ENCODE data around the gene SPACDR. TPM values are rescaled to one million over a fixed set of nuclear protein-coding genes. Genes with fewer than 3 reads are reported as not detected.

The SPACDR gene
- polyA plus RNA-seq, 1 donor from 2014 or later, result not detected

DNA sequence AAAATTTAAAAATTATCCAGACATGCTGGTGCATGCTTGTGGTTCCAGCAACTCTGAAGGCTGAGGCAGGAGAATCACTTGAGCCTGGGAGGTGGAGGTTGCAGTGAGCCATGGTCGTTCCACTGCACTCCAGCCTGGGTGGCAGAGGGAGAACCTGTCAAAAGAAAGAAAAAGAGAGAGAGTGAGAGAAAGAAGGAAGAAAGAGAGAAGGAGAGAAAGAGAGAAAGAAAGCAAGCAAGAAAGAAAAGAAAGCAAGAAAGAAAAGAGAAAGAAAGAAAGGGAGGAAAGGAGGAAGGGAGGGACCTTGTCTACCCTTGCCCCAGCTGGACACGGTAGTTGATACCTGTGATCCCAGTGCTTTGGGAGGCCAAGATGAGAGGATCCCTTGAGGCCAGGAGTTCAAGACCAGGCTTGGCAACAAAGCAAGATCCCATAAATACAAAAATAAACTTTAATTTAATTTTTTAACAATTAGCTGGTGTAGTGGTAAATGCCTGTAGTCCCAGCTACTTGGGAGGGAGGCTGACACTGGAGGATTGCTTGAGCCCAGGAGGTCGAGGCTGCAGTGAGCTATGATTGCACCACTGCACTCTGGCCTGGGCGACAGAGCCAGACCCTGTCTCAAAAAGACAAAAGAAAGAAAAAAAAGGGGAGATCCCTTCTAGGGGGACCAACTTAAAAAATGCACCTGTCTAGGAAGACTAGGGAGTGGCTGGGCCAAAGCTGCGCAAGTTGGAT, 28.8 kb upstream of the SPACDR start:
- Histone ChIP-seq H3K9me3 (ENCODE audit: low read length) (no peaks in the 10 kb centered on the region), H3K9me2 (ENCODE audit: insufficient read depth, low read length) (no peaks in the 10 kb centered on the region), H2AFZ (ENCODE audit: low read depth, low read length) (no peak overlapping the region), H3K9ac (ENCODE audit: low read length) (no peak overlapping the region), H3K27ac (ENCODE audit: low read length) (no peak overlapping the region), H3K27me3 (ENCODE audit: insufficient read depth, low read depth, low read length) (no peaks in the 10 kb centered on the region), H3K79me2 (replicated peaks; ENCODE audit: insufficient read depth, low read length) (peaks cover 25% of the 10 kb centered on the region), H3K4me3 (ENCODE audit: low read length) (no peak overlapping the region), H3K36me3 (ENCODE audit: insufficient read depth, low read length) (no peaks in the 10 kb centered on the region), H4K20me1 (ENCODE audit: insufficient read depth) (no peaks in the 10 kb centered on the region), H3K4me2 (ENCODE audit: low read length) (no peak overlapping the region), H3F3A (ENCODE audit: insufficient read depth, low read length, poor library complexity, severe bottlenecking) (no peaks in the 10 kb centered on the region)
- TF ChIP-seq EP300 (conservative IDR thresholded peaks at IDR 0.05; ENCODE audit: poor library complexity, severe bottlenecking) (no peak), SMC3 (conservative IDR thresholded peaks at IDR 0.05; ENCODE audit: poor library complexity) (no peak), MXI1 (conservative IDR thresholded peaks at IDR 0.05; ENCODE audit: poor library complexity, severe bottlenecking) (no peak), POLR2AphosphoS5 (IDR thresholded peaks at IDR 0.05) (no peak), TAF1 (IDR thresholded peaks at IDR 0.05; ENCODE audit: low read depth) (no peak), RAD21 (conservative IDR thresholded peaks at IDR 0.05) (no peak), EZH2 (IDR thresholded peaks at IDR 0.05; ENCODE audit: borderline replicate concordance, insufficient read depth, low read length, poor library complexity, severe bottlenecking) (no peak), REST (IDR thresholded peaks at IDR 0.05; ENCODE audit: borderline replicate concordance) (no peak)
- TF ChIP-seq, protein P1, sequence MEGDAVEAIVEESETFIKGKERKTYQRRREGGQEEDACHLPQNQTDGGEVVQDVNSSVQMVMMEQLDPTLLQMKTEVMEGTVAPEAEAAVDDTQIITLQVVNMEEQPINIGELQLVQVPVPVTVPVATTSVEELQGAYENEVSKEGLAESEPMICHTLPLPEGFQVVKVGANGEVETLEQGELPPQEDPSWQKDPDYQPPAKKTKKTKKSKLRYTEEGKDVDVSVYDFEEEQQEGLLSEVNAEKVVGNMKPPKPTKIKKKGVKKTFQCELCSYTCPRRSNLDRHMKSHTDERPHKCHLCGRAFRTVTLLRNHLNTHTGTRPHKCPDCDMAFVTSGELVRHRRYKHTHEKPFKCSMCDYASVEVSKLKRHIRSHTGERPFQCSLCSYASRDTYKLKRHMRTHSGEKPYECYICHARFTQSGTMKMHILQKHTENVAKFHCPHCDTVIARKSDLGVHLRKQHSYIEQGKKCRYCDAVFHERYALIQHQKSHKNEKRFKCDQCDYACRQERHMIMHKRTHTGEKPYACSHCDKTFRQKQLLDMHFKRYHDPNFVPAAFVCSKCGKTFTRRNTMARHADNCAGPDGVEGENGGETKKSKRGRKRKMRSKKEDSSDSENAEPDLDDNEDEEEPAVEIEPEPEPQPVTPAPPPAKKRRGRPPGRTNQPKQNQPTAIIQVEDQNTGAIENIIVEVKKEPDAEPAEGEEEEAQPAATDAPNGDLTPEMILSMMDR (IDR thresholded peaks at IDR 0.05; ENCODE audit: poor library complexity, severe bottlenecking), result no peak

DNA sequence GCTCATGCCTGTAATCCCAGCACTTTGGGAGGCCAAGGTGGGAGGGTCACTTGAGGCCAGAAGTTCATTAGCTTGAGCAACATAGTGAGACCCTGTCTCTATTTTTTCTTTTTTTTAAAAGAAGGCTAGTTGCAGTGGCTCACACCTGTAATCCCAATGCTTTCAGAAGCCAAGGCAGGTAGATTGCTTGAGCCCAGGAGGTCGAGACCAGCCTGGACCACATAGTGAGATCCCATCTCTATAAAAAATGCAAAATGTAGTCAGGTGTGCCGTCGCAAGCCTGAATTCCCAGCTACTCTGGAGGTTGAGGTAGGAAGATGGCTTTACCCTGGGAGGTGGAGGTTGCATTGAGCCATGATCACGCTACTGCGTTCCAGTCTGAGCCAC, 27.1 kb upstream of the SPACDR start:
- Histone ChIP-seq H3K9ac (ENCODE audit: low read length) (no peak overlapping the region), H3K4me2 (ENCODE audit: low read length) (no peak overlapping the region), H3K79me2 (replicated peaks; ENCODE audit: insufficient read depth, low read length) (peaks cover 28% of the 10 kb centered on the region), H3K27ac (ENCODE audit: low read length) (no peak overlapping the region), H4K20me1 (ENCODE audit: insufficient read depth) (no peaks in the 10 kb centered on the region), H3K9me3 (ENCODE audit: low read length) (no peaks in the 10 kb centered on the region), H2AFZ (ENCODE audit: low read depth, low read length) (no peak overlapping the region), H3K9me2 (ENCODE audit: insufficient read depth, low read length) (no peaks in the 10 kb centered on the region), H3K27me3 (ENCODE audit: insufficient read depth, low read depth, low read length) (no peaks in the 10 kb centered on the region), H3F3A (ENCODE audit: insufficient read depth, low read length, poor library complexity, severe bottlenecking) (no peaks in the 10 kb centered on the region), H3K4me3 (ENCODE audit: low read length) (no peak overlapping the region), H3K36me3 (ENCODE audit: insufficient read depth, low read length) (no peaks in the 10 kb centered on the region)
- no peak for TF ChIP-seq MXI1 (conservative IDR thresholded peaks at IDR 0.05; ENCODE audit: poor library complexity, severe bottlenecking)
- no peak for TF ChIP-seq SMC3 (conservative IDR thresholded peaks at IDR 0.05; ENCODE audit: poor library complexity)
- no peak for TF ChIP-seq POLR2AphosphoS5 (IDR thresholded peaks at IDR 0.05)
- no peak for TF ChIP-seq EP300 (conservative IDR thresholded peaks at IDR 0.05; ENCODE audit: poor library complexity, severe bottlenecking)
- TF ChIP-seq RAD21 (conservative IDR thresholded peaks at IDR 0.05), result no peak
- no peak for TF ChIP-seq REST (IDR thresholded peaks at IDR 0.05; ENCODE audit: borderline replicate concordance)
- no peak for TF ChIP-seq TAF1 (IDR thresholded peaks at IDR 0.05; ENCODE audit: low read depth)
- TF ChIP-seq EZH2 (IDR thresholded peaks at IDR 0.05; ENCODE audit: borderline replicate concordance, insufficient read depth, low read length, poor library complexity, severe bottlenecking), result no peak
- TF ChIP-seq, protein P1 (IDR thresholded peaks at IDR 0.05; ENCODE audit: poor library complexity, severe bottlenecking), result no peak

Measured in neural cell (in vitro differentiated cells).